ENCODE data around the gene EMILIN2.

- TF ChIP-seq RFX5 (IDR thresholded peaks at IDR 0.05) (no peak), CTCF (IDR thresholded peaks at IDR 0.05) (no peak), MYC (IDR thresholded peaks at IDR 0.05; ENCODE audit: borderline replicate concordance, low read length) (no peak), SREBF2 (IDR thresholded peaks at IDR 0.05) (no peak), CBX8 (IDR thresholded peaks at IDR 0.05) (no peak), KDM5A (IDR thresholded peaks at IDR 0.05) (no peak), RAD21 (conservative IDR thresholded peaks at IDR 0.05 in 1 of 2, IDR thresholded peaks at IDR 0.05 in 1 of 2) (no peak), SMC3 (IDR thresholded peaks at IDR 0.05) (no peak), CHD2 (IDR thresholded peaks at IDR 0.05; ENCODE audit: low read length, partially characterized antibody) (no peak), POLR2A (IDR thresholded peaks at IDR 0.05; ENCODE audit: low read length) (no peak), ESRRA (IDR thresholded peaks at IDR 0.05; ENCODE audit: borderline replicate concordance, low read length) (no peak)
Observed at GRCh38 chr18:2908946-2909335, 62.1 kb downstream of the EMILIN2 start.
